GM12801 (cell line): ENCODE measurements around the gene COL6A3.

Experiments
- CTCF ChIP-seq: IDR thresholded peaks from one replicate; pipeline ENCODE4 v1.5.1; 2011; ENCODE audit warnings: control low read depth; ENCODE audit not compliant: insufficient read length; ENCODE audit errors: extremely low read depth

COL6A3 gene

GRCh38 chr2:237359518-237359840, 54.5 kb downstream of the COL6A3 start:
- no peak for TF ChIP-seq CTCF

- no peak for TF ChIP-seq CTCF
Measured at GRCh38 chr2:237358721-237359517, 55.0 kb downstream of the COL6A3 start.

GRCh38 chr2:237355701-237356100, 58.3 kb downstream of the COL6A3 start:
- TF ChIP-seq CTCF, result no peak

GRCh38 chr2:237354892-237355291, 59.1 kb downstream of the COL6A3 start:
- TF ChIP-seq CTCF, result no peak

GRCh38 chr2:237353215-237353614, 60.7 kb downstream of the COL6A3 start:
- no peak for TF ChIP-seq CTCF

GRCh38 chr2:237352279-237352845, 61.6 kb downstream of the COL6A3 start:
- TF ChIP-seq CTCF, result no peak

GRCh38 chr2:237351796-237352195, 62.2 kb downstream of the COL6A3 start:
- TF ChIP-seq CTCF, result no peak
